Coronary artery (tissue), 2 donors: Measurements from ENCODE around the gene CDK14.

Experiments
- DNase-seq: peaks from one replicate; pipeline ENCODE4 v3.0.0-alpha.2; 2017; ENCODE audit warnings: low spot score
- H3K27ac ChIP-seq, 2 donors: fragments of 200-600 bp; sonication (generic); one replicate each; pipeline ENCODE4 v1.5.1; 2016 to 2019
- H3K4me3 ChIP-seq: fragments of 200-600 bp; sonication (generic); 2 replicates; pipeline ENCODE4 v1.5.1; 2016; ENCODE audit warnings: mild to moderate bottlenecking, moderate library complexity
- TF ChIP-seq, protein P1 (sequence below): fragments of 200-600 bp; sonication (generic); IDR thresholded peaks from one replicate; pipeline ENCODE4 v1.5.1; 2019; ENCODE audit warnings: antibody characterized with exemption

The CDK14 gene

DNA sequence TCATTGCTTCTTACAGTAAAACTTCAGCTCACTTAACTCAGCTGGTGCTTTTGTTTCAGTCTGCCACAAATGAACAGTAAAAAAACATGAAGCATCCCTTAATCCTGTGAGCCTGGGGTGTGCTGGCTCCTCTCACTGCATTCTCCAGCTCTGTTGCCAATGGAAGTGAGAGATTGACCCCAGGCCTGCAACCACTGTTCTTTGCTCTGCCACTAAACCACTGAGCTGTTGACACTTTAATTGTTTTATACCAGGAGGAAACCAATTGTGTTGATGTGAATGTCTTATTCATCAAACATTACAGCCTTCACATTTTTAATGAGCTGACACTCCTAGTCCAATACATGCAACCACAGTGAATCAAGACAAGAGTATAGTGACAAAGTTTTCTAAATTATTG, 598.7 kb downstream of the CDK14 start:
- DNase-seq, result no peak
- TF ChIP-seq, protein P1, sequence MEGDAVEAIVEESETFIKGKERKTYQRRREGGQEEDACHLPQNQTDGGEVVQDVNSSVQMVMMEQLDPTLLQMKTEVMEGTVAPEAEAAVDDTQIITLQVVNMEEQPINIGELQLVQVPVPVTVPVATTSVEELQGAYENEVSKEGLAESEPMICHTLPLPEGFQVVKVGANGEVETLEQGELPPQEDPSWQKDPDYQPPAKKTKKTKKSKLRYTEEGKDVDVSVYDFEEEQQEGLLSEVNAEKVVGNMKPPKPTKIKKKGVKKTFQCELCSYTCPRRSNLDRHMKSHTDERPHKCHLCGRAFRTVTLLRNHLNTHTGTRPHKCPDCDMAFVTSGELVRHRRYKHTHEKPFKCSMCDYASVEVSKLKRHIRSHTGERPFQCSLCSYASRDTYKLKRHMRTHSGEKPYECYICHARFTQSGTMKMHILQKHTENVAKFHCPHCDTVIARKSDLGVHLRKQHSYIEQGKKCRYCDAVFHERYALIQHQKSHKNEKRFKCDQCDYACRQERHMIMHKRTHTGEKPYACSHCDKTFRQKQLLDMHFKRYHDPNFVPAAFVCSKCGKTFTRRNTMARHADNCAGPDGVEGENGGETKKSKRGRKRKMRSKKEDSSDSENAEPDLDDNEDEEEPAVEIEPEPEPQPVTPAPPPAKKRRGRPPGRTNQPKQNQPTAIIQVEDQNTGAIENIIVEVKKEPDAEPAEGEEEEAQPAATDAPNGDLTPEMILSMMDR, result no peak
- Histone ChIP-seq H3K4me3 (no peak overlapping the region), H3K27ac (no peak overlapping the region)

DNA sequence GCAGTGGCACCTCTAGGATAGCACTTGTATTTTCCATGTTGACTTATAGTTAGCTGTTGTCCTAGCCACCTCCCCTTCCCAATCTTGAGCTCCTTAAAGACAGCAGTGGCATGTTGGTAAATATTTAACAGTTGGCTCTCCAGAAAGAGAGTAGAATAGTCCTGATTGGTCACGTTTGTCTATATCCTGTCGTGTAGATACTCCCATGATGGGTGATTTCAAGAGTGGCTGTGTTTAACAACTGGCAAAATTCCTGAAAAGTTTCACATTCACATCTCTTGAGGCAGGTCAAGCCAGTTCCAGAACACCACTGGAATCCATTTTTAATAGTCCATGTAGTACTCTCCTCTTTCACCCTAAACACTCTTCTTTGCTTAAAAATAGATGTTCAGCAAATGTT, 599.9 kb downstream of the CDK14 start:
- no peak for DNase-seq
- TF ChIP-seq, protein P1, result no peak
- H3K4me3 ChIP-seq, result no peak overlapping the region
- no peak overlapping the region for H3K27ac ChIP-seq

DNA sequence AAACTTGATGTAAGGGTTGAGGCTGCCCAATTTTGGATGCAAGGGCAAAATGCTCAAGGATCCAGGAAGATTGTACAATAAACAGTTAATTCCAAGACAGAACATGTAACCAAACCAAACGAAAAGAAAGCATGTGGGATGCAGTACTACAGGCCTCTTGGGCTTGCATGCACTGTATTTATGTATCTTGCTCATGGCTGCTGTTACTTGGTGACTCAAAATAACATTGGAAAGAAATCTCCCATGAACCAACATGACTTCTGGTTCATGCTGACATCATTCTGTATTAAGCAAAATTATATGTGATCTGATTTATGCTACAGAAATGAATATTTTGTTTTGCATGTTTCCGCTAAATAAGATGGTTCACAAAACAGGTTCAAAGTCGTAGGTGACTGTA, 602.2 kb downstream of the CDK14 start:
- no peak overlapping the region for H3K27ac ChIP-seq
- no peak for DNase-seq
- H3K4me3 ChIP-seq, result no peak overlapping the region
- TF ChIP-seq, protein P1, result no peak

- Histone ChIP-seq H3K27ac (no peak overlapping the region), H3K4me3 (no peak overlapping the region)
- no peak for DNase-seq
- TF ChIP-seq, protein P1, result no peak
These were observed 603.5 kb downstream of the CDK14 start for GRCh38 chr7:91199601-91200000.

DNA sequence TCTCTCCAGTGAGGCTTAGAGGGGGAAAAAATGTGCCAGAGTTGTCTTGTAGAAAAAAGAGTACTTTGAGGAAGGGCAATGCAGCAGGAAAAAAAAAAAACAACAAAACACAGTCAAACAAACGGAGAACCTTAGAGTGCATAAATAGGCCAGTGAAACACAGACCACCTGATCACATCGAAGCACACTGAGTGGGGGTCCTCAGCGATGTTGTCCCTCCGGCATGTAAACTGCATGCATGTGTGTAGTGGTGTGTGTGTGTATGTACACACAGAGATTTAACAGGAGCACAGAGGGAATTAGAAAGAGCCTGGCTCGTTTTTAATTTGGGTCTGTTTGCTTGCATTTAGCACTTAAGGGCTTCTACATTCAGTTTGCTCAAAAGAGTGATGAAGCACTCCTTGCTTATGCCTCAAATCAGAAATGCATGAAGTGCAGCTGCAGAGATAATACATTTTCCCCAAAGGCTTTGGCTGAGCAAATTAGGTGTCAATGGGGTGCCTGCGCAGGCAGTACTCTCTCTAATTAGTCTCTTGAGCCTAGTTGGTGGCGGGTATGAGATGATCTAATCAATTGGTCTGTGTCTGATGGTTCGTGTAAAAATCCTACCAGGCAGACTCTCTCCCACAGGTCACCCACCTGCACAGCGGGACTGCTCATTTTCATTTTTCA, 605.5 kb downstream of the CDK14 start:
- no peak for DNase-seq
- Histone ChIP-seq H3K4me3 (no peak overlapping the region), H3K27ac (no peak overlapping the region)
- TF ChIP-seq, protein P1, result no peak

GRCh38 chr7:91206361-91206960, 610.3 kb downstream of the CDK14 start:
- Histone ChIP-seq H3K4me3 (no peak overlapping the region), H3K27ac (no peak overlapping the region)
- DNase-seq, result no peak
- TF ChIP-seq, protein P1, result no peak

DNA sequence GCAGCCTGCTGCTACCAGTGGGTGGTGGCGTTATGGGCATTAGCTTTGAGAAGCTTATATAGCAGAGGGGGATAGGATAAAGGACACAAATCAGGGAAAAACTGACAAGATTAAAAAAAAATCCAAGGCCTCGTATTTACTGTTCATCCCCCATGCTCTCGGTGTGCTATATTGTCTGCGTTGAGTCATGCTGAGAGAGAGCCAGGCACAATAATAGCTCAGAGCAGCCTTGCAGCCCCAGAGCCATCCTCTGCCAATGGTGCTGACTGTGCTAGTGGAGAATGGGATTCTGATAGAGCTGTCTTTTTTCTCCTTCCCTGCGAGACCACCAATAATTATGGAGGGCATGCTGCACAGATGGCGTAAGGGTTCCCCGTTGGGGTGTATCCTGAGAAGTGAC, 616.5 kb downstream of the CDK14 start:
- H3K27ac ChIP-seq, result no peak overlapping the region
- DNase-seq, result no peak
- TF ChIP-seq, protein P1, result no peak
- H3K4me3 ChIP-seq, result no peak overlapping the region
